IPS-20b (cell line): ENCODE data around the gene SERINC5.

ENCODE experiments used
- H3K27ac ChIP-seq: one replicate; pipeline ENCODE4 v1.5.1; 2013; ENCODE audit warnings: low read length
- H3K27me3 ChIP-seq: 2 replicates; pipeline ENCODE4 v1.6.1; 2013; ENCODE audit warnings: mild to moderate bottlenecking, low read length, inconsistent platforms; ENCODE audit not compliant: insufficient read depth
- H3K36me3 ChIP-seq: 2 replicates; pipeline ENCODE4 v1.6.1; 2013; ENCODE audit warnings: low read depth, mild to moderate bottlenecking, inconsistent platforms, low read length, moderate library complexity; ENCODE audit not compliant: insufficient read depth
- H3K4me1 ChIP-seq: 2 replicates; pipeline ENCODE4 v1.6.1; 2013; ENCODE audit warnings: mild to moderate bottlenecking, control low read depth, inconsistent platforms, low read length, moderate library complexity; ENCODE audit not compliant: insufficient read depth
- H3K4me3 ChIP-seq: 2 replicates; pipeline ENCODE4 v1.5.1; 2013; ENCODE audit warnings: mild to moderate bottlenecking, low read length, inconsistent platforms
- H3K9ac ChIP-seq: 2 replicates; pipeline ENCODE4 v1.6.1; 2013; ENCODE audit warnings: low read depth, mild to moderate bottlenecking, inconsistent platforms, low read length, moderate library complexity
- H3K9me3 ChIP-seq: 2 replicates; pipeline ENCODE4 v1.6.1; 2013; ENCODE audit warnings: mild to moderate bottlenecking, low read depth, low read length, inconsistent platforms; ENCODE audit not compliant: insufficient read depth

SERINC5 gene

DNA sequence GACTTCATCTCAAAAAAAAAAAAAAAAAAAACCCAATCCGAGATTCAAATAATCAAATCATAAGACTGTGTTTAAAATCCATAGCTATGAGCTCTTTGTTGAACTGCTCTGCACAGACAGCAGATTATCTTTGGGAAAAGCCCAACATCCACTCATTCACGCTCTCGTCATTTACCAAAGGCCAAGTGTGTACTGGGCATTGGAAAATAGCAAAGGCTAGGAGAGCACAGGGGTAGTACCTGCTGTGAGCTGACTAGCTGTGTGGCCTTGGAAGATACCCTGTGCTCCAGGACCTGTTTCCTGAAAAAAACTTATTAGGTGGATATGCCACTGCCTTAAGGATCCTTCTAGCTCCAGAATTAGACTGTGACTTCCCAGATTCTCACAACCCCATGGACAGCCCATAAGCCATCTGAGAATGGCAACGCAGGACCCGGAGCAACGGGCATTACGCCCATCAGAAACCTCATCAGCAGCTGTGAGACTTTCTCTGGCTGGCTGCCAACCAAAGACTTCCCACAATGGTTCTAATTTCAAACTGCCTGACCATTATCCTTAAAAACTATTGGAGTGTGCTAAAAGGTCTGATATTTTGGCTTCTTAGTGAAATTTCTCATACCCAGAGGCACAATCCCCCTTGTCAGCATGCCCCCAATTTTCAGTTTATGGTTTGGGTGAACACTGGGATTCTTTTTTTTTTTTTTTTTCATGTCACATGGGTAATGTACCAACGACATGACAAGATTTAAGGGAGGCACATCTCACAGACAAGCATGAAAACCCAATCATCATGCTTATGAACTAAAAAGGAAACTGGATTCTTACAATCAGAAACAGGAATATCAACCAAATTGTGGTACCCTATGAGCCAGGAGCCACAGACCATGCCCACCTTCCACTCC lies 16.8 kb downstream of the SERINC5 start:
- Histone ChIP-seq H3K4me1 (peaks cover 17% of the 10 kb centered on the region), H3K27me3 (no peaks in the 10 kb centered on the region), H3K4me3 (no peak overlapping the region), H3K9ac (no peak overlapping the region), H3K9me3 (peaks cover 15% of the 10 kb centered on the region; the same call in 1 of the 2 replicates), H3K36me3 (peaks cover 17% of the 10 kb centered on the region), H3K27ac (no peak overlapping the region)

DNA sequence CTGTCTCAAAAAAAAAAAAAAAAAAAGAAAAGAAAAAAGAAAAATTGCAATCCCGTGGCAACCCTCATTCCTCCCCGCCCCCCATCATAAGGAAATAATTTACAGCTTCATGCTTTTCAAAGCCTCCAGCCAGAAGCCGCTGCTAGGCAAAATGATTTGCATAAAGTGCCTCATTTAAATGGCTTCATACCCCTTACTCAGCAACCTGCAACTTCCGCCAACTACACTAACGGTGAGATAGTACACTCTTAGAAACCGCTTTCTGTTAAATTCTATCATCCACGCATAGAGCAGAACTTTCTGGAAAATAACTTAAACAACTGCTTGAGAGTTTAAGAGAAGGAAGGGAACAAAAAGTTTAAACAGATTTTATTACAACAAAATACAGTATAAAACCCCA lies 17.8 kb downstream of the SERINC5 start:
- H3K27ac ChIP-seq = no peak overlapping the region
- peaks cover 12% of the 10 kb centered on the region; the same call in 1 of the 2 replicates for H3K9me3 ChIP-seq
- peaks cover 17% of the 10 kb centered on the region for H3K4me1 ChIP-seq
- H3K27me3 ChIP-seq = no peaks in the 10 kb centered on the region
- no peak overlapping the region for H3K9ac ChIP-seq
- H3K4me3 ChIP-seq = no peak overlapping the region
- peaks cover 13% of the 10 kb centered on the region for H3K36me3 ChIP-seq

DNA sequence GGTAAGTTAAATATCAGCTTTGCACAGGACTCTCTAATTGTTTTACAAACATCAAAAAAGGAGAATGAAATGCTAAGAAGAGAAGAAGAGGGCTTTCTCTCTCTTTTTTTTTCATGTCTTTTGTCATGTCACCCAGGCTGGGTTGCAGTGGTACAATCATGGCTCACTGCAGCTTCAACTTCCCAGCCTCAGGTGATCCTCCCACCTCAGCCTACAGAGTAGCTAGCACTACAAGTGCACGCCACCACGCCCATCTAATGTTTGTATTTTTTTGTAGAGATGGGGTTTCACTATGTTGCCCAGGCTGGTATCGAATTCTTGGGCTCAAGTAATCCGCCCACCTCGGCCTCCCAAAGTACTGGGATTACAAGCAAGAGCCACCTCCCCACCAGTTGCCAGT lies 18.6 kb downstream of the SERINC5 start:
- H3K27ac ChIP-seq = no peak overlapping the region
- peaks cover 17% of the 10 kb centered on the region for H3K4me1 ChIP-seq
- no peak overlapping the region for H3K9ac ChIP-seq
- H3K36me3 ChIP-seq = peaks cover 7% of the 10 kb centered on the region
- no peaks in the 10 kb centered on the region for H3K27me3 ChIP-seq
- peaks cover 6% of the 10 kb centered on the region; the same call in 1 of the 2 replicates for H3K9me3 ChIP-seq
- H3K4me3 ChIP-seq = no peak overlapping the region

DNA sequence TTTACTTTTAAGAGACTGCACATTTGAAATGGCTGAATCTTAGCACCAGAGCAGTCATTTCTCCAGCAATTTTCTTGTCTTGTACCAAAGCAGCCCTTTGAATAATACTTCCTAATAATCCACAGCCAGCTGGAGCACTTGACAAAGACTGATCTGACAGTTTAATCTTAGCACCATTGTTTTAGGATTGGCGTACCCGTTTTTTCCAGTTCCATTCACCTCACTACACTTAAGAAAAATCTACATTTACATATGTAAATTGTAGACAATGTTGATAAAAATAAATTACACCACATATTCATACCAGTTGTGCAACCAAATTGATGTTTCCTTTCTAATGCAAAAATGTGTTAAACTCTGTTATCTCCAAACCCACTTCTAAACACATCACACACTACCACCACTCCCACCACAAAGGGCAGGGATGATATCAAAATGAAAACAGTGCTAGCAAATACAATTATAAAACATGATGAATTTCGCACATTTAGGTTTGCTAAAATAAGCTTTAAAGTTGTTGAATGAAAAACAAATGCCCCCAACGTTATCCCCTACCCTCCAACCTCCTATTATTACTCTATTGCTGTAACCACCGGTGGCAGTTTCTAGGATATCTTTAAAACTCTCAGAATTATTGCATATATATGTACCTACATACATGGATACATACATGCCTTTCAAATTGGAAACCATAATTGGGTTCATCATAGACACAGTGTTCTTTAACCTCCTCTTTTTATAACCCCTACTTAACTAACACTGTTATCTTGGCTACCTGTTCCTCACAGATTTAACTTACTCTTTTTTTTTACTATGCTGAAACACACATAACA lies 21.5 kb downstream of the SERINC5 start:
- no peaks in the 10 kb centered on the region for H3K9me3 ChIP-seq
- H3K27ac ChIP-seq = no peak overlapping the region
- no peaks in the 10 kb centered on the region for H3K27me3 ChIP-seq
- H3K36me3 ChIP-seq = no peaks in the 10 kb centered on the region
- peaks cover 25% of the 10 kb centered on the region for H3K4me1 ChIP-seq
- no peak overlapping the region for H3K4me3 ChIP-seq
- no peak overlapping the region for H3K9ac ChIP-seq

DNA sequence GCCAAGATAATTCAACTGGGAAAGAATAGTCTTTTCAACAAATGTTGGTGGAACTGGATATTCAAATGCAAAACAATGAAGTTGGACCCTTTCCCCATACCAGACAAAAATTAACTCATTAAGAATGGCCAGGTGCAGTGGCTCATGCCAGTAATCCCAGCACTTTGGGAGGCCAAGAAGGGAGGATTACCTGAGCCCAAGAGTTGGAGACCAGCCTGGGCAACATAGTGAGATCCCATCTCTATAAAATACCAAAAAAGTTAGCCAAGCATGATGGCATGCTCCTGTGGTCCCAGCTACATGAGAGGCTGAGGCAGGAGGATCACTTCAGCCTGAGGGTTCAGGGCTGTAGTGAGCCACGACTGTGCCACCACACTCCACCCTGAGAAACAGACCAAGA lies 24.2 kb downstream of the SERINC5 start:
- no peak overlapping the region for H3K4me3 ChIP-seq

DNA sequence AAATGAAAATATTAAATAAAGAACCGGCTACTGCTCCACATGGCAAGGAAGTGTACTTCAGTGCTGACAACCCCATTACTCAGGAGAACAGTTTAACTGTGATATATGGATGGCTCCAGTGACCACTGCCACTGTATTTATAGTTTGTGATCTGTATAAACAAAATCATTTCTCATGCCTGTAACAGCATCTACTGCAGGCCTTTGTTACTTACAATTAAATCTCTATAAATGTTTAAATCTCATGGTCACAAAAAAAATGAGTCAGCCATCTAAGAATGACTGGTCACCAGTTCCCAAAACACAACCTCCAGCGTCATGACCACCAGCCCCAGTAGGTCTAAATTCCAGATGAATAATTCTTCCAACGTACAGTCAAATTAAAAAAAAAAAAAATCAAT lies 24.6 kb downstream of the SERINC5 start:
- H3K27ac ChIP-seq = no peak overlapping the region

More for the DNA sequence above, 24.2 kb downstream of the SERINC5 start:
- Histone ChIP-seq H3K36me3 (no peaks in the 10 kb centered on the region), H3K9me3 (no peaks in the 10 kb centered on the region), H3K9ac (no peak overlapping the region), H3K27ac (no peak overlapping the region), H3K4me1 (peaks cover 12% of the 10 kb centered on the region), H3K27me3 (no peaks in the 10 kb centered on the region)

GRCh38 chr5:80230269-80230992 lies 25.4 kb downstream of the SERINC5 start:
- no peak overlapping the region for H3K4me3 ChIP-seq
- no peaks in the 10 kb centered on the region for H3K9me3 ChIP-seq
- H3K9ac ChIP-seq = no peak overlapping the region
- H3K36me3 ChIP-seq = no peaks in the 10 kb centered on the region
- peaks cover 12% of the 10 kb centered on the region for H3K4me1 ChIP-seq
- H3K27ac ChIP-seq = no peak overlapping the region
- no peaks in the 10 kb centered on the region for H3K27me3 ChIP-seq

More for the DNA sequence above, 24.6 kb downstream of the SERINC5 start:
- no peak overlapping the region for H3K4me3 ChIP-seq
- no peaks in the 10 kb centered on the region for H3K36me3 ChIP-seq
- H3K9ac ChIP-seq = no peak overlapping the region
- peaks cover 12% of the 10 kb centered on the region for H3K4me1 ChIP-seq
- no peaks in the 10 kb centered on the region for H3K9me3 ChIP-seq
- no peaks in the 10 kb centered on the region for H3K27me3 ChIP-seq

GRCh38 chr5:80229902-80230255 lies 26.0 kb downstream of the SERINC5 start:
- Histone ChIP-seq H3K27me3 (no peaks in the 10 kb centered on the region), H3K9ac (no peak overlapping the region), H3K9me3 (no peaks in the 10 kb centered on the region), H3K4me1 (peaks cover 12% of the 10 kb centered on the region), H3K27ac (no peak overlapping the region), H3K36me3 (no peaks in the 10 kb centered on the region), H3K4me3 (no peak overlapping the region; the same call in 1 of the 2 replicates)

- Histone ChIP-seq H3K4me3 (no peak overlapping the region), H3K9me3 (no peaks in the 10 kb centered on the region), H3K36me3 (no peaks in the 10 kb centered on the region), H3K27ac (no peak overlapping the region), H3K27me3 (no peaks in the 10 kb centered on the region), H3K9ac (no peak overlapping the region), H3K4me1 (peaks cover 12% of the 10 kb centered on the region)
Observed at GRCh38 chr5:80227979-80228596, 27.8 kb downstream of the SERINC5 start.

GRCh38 chr5:80225934-80226326 lies 29.9 kb downstream of the SERINC5 start:
- Histone ChIP-seq H3K4me1 (peaks cover 12% of the 10 kb centered on the region), H3K27ac (no peak overlapping the region), H3K27me3 (no peaks in the 10 kb centered on the region)

More at GRCh38 chr5:80225934-80226326, 29.9 kb downstream of the SERINC5 start:
- Histone ChIP-seq H3K9ac (no peak overlapping the region), H3K9me3 (no peaks in the 10 kb centered on the region), H3K4me3 (no peak overlapping the region), H3K36me3 (no peaks in the 10 kb centered on the region)
